Uterus (tissue), 2 donors: ENCODE results near the gene TBC1D19.

Source experiments
- POLR2A ChIP-seq, 2 donors: fragments of 450-650 bp; IDR thresholded peaks; one replicate each; pipeline ENCODE4 v1.6.1; 2016; ENCODE audit warnings: antibody characterized with exemption in 2 of 2, mild to moderate bottlenecking in 1 of 2, moderate library complexity in 1 of 2
- TF ChIP-seq, protein P1 (sequence below), 4 experiments: fragments of 200-600 bp in 2 of 4; fragments of 450-650 bp in 2 of 4; sonication (generic) in 2 of 4; IDR thresholded peaks; one replicate each; pipeline ENCODE4 v1.5.1; 2016 to 2019; ENCODE audit warnings: antibody characterized with exemption in 4 of 4, mild to moderate bottlenecking in 2 of 4, moderate library complexity in 1 of 4

DNA sequence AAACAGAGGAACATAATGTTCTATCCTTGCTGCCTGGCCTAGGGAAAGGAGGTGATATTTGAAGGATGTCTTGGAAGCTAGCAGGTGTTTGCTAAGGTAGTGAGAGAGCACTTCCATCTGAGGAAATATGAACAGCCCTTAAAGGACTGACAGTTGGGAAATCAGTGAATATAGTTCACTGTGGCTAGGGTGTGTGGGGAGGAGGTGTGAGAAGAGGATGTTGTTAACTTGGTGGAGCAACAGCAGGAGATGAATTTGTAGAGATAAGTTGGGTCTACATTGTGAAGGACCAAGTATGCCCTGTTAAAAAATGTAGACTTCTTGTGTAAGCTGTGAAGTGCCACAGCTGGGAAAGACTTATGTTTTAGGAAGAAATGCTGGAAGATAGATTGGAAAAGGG lies 25.5 kb downstream of the TBC1D19 start:
- TF ChIP-seq, protein P1, sequence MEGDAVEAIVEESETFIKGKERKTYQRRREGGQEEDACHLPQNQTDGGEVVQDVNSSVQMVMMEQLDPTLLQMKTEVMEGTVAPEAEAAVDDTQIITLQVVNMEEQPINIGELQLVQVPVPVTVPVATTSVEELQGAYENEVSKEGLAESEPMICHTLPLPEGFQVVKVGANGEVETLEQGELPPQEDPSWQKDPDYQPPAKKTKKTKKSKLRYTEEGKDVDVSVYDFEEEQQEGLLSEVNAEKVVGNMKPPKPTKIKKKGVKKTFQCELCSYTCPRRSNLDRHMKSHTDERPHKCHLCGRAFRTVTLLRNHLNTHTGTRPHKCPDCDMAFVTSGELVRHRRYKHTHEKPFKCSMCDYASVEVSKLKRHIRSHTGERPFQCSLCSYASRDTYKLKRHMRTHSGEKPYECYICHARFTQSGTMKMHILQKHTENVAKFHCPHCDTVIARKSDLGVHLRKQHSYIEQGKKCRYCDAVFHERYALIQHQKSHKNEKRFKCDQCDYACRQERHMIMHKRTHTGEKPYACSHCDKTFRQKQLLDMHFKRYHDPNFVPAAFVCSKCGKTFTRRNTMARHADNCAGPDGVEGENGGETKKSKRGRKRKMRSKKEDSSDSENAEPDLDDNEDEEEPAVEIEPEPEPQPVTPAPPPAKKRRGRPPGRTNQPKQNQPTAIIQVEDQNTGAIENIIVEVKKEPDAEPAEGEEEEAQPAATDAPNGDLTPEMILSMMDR (IDR thresholded peaks at IDR 0.05) = no peak
- TF ChIP-seq POLR2A (IDR thresholded peaks at IDR 0.05) = no peak
